ENCODE results near the gene IFNL2. TPM values are rescaled to one million over a fixed set of nuclear protein-coding genes. Genes with fewer than 3 reads are reported as not detected.
"Not testable (repeated sequence)": the region's sequence is repeated elsewhere in the genome, so short reads cannot be mapped to it uniquely, and the experiment has no call there.

Gene IFNL2
- total RNA-seq, 1 donor from 2014 or later, result not detected

DNA sequence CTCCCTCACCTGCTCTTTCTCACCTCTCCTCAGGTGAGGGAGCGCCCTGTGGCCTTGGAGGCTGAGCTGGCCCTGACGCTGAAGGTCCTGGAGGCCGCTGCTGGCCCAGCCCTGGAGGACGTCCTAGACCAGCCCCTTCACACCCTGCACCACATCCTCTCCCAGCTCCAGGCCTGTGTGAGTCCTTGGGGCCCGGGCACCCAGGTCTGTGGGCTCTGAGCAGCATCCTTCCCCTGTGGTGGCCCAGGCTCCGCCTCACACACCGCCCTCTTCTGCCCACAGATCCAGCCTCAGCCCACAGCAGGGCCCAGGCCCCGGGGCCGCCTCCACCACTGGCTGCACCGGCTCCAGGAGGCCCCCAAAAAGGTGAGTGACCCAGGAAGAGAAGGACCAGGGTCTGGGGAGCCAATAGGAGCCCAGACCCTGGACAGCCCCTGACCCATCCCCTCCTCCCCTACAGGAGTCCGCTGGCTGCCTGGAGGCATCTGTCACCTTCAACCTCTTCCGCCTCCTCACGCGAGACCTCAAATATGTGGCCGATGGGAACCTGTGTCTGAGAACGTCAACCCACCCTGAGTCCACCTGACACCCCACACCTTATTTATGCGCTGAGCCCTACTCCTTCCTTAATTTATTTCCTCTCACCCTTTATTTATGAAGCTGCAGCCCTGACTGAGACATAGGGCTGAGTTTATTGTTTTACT, 29.9 kb downstream of the IFNL2 start:
- DNase-seq, result no peak

DNA sequence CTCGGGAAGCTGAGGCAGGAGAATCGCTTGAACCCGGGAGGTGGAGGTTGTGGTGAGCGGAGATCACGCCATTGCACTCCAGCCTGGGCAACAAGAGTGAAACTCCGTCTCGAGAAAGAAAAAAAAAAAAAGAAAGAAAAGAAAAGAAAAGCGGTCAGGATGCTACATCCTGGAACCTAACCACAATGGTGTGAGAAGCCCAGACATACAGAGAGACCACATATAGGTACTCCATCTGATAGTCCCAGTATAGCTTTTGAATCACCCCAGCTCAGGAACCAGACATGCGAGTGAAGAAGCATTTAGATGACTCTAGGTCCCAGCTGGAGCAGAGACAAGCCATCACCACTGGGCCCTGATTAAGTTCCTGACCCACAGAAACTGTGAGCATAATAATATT, 31.2 kb downstream of the IFNL2 start:
- DNase-seq, result no peak

DNA sequence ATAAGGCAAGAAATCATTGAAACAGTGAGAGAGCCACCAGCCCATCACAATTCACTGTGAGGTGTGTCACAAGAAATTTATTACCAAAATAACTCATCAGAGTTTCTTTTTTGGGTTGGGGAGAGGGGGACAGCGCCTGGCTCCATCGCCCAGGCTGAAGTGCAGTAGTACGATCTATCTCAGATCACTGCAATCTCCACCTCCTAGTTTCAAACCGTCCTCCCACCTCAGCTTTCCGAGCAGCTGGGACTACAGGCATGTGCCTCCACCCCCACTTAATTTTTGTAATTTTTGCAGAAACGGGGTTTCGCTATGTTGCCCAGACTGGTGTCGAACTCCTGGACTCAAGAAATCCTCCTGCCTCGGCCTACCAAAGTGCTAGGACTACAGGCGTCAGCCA, 31.6 kb downstream of the IFNL2 start:
- DNase-seq, result no peak

DNA sequence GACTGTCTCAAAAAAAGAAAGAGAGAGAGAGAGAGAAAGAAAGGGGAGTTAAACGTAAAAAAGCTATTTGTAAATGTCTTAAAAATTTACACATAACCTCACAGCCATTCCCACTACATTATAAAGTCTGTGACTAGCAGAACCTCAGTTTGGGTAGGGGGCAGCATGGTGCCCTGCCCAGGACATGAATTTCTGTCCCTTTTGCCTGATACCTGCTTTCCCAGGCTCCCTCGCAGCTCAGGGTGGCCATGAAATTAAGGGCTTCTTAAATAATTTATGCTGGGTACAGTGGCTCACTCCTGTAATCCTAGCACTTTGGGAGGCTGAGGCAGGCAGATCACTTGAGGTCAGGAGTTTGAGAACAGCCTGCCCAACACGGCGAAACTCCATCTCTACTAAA, 32.8 kb downstream of the IFNL2 start:
- no peak for DNase-seq

DNA sequence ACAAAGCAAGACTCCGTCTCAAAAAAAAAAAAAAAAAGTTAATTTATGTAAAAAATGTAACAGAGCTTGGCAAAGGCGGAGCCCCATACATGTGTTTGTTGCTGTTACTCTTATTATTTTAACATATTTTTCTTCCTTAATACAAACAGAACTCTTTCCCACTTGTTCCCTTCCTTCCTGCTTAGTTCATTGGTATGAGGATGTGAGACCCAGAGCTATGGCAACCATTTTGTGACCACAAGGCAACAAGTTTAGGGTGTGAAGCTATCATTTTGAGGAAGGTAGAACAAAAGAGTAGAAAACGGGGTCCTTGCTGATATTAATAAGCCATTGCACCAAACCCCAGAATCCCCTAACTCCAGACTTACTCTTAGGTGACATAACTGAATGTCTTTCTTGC, 33.4 kb downstream of the IFNL2 start:
- DNase-seq, result no peak

DNA sequence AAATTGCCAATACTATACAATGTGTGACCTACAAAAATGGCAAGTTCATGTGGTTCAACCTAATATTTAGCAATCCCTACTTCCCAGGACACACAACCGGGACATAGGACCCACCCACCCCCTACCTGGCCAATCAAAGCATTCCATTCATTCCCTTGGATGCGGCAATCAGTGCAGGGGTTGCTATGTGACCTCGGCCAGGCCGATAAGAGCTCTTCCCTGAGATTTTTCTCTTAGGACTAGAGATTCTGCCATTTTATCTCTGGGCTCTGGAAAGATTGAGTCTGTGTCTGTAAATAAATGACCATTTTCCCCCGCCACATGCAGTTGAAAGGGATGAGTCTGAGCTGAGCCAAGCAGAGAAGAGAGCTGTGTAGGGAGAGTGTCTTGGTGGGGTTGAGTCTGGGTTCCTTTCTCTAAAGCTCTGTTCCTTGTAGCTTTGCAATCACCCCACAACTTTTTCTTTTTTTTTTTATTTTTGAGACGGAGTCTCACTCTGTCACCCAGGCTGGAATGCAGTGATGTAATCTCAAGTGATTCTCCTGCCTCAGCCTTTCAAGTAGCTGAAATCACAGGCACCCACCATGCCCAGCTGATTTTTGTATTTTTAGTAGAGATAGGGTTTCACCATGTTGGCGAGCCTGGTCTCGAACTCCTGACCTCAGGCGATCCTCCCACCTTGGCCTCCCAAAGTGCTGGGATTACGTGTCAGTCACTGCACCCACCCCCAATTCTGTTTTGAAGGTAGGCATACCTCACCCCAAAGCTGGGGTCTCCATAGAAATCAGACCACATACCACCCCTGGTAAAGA, 35.4 kb downstream of the IFNL2 start:
- no peak for DNase-seq

DNA sequence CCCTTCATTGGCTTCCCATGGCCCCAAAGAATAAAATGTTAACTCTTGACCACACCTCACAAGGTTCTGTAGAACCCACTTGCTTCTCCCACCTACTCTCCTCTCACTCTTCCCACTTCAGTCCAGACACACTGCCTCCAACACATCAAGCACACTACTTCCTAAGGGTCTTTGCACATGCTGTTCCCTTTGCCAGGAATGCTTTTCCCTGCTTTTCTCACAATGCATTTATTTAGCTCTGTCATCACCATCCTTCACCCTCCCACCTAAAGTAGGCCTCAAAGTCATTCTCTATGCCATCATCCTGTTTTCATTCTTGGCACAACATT, 36.0 kb downstream of the IFNL2 start:
- DNase-seq, result no peak

DNA sequence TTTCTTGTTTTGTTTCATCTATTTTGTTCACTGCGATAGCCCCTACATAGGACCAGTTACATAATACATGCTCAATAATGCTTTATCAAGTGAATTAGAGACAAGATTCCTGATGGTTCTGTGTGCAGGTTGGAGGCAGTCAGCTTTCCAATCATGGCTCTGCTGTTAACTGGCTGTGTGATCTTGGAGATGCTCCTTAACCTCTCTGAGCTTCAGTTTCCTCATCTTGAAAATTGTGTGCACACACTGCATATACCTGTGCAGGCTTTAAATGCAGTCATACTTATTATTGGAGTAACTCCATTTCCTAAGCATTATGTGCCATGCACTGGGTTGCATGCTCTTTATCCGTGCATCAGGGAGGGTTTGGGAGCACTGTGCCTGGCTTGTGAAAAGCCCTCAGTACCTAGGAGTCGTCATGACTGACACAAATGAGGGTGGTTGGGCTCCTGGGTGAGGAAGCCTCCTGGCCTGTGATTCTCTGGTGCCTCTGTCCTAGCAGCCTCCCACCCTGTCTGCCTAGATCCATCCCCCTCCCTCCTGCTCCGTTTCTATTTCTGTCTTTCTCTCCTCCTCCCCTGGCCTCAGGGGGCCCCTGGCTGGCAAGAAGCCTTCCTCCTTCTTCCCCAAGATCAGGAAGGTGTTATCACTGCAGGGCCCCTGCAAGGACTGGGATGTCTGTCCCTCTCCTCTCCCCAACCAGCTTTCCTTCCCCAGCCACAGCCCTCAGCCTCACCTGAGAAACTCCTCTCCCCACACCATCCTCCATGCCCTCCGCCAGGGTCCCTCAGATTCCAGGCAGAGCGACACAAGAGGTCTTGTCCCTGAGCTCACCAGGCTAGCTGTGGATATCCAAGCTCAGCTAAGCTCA, 36.7 kb downstream of the IFNL2 start:
- DNase-seq, result no peak

DNA sequence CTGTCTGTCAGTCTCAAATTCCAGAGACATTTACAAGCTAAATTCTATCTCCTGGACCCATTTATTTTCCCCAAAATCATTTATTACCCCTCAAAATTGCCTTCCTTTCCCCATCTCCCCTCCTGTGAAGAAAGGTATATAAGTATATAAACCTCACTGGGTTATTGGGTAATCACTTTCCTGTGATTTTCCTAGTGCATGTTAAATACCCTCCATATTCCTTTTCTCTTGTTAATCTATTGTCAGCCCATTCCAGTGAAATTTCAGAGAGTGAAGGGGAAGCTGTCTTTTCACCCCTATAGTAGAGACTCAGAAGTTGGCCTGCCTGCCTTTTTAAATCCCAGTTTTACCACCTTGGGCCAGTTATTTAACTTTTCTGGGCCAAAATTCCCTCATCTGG, 37.9 kb downstream of the IFNL2 start:
- DNase-seq, result no peak

DNA sequence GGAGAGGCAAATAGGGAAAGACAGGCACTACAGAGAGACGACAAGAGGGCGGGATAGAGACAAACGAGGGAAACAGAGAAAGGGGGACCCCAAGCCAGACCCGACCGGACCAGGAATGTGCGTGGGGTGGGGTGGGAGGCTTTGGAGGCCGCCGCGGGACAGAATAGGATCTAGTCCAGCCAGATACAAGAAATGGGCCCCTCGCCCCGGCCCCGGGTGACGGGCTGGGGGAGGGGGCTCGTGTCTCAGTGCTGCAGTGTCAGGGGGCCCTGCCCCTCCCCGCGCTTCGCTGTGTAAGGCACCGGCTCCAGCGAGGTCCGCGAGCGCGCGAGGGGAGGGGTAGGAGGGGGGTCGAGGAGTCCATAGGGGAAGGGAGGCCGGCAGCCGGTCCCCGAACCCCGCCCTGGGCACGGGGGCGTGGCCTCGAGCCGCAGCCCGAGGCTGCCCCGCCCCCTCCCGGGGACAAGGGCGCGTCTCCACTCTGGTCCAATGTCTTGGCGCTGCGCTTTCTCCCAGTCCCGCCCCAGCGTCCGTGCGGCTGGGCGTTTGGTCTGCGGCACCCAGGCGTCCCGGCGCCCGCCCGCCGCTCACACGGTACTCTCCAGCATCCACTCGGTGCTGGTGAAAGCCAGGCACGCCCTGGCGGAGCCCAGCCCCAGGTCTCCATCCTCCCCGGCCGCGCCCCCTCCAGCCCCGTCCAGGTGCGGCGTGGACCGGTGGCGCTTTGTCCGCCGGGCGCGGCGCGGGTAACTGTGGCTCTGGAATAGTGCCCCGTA, 39.0 kb downstream of the IFNL2 start:
- DNase-seq, result peak; percentile 59

DNA sequence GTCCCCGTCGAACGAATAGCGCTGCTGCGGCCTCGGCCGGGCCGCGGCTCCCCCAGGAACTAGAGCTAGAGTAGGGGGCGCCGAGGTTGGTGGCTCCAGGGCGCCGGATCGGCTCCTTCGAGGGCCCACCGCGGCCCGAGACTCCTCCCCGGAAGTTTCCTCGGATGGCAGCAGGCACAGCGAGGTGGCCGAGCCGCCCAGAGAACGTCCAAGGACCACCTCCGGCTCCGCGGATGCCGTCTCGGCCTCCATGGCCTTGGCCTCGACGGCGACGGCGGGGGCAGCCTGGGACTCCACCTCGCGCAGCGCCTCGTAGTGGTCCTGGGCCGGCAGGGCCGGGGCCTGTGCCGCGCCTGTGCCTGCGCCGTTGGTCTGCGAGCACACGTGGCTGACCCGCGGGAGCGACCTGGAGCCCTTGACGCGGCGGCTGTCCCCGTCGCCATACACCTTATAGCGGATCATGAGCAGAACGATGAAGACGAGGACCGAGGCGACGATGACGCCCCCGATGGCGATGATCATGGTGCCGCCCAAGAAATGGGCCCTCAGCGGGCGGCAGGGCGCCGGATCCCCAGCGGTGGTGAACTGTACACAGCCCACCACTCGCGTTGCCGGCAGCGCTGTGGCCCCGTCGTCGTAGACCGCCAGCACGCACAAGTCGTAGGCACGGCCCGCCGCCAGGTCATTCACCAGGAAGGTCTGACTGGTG, 39.8 kb downstream of the IFNL2 start:
- DNase-seq, result no peak

DNA sequence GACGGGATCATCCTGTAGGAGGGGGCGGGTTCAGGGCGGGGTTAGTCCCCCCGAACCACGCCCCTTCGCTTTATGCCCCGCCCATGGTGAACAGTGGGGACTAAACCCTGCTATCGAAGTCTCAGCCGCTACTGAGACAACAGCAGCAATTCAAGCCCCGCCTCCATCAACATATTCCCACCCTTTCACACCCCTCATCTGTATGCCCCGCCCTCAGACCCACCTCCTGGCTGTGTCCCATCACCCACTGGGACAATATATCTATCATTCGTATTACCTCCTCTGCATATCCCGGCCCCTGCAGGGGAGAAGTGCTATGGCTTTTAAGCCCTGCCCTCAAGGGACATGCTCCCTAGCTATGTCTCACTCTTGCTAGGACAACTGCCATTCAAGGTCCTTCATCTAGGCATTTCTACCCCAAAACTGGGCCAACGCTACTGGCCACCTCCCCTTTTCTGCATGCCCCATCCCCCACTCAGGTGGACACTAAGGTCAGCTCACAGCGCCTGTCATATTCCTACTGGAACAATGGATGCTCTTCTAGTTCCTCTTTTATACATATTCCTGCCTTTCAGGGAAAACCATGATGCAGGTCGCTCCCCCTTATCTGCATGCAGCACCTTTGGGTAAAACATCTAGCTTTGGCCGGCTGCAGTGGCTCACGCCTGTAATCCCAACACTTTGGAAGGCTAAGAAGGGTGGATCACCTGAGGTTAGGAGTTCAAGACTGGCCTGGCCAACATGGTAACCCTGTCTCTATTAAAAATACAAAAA, 40.5 kb downstream of the IFNL2 start:
- DNase-seq, result peak; percentile 21

DNA sequence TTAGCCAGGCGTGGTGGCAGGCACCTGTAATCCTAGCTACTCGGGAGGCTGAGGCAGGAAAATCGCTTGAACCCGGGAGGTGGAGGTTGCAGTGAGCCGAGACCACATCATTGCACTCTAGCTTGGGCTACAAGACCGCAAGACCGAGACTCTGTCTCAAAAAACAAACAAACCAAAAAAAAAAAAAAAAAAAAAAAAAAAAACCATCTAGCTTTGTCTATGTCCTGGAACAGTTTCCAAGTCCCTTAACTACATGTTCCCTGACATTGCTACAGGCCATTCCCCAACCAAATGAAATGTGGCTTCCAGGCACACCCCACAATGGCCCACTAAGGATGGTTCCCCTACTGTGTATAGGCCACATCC, 41.1 kb downstream of the IFNL2 start:
- DNase-seq, result not testable (repeated sequence)

DNA sequence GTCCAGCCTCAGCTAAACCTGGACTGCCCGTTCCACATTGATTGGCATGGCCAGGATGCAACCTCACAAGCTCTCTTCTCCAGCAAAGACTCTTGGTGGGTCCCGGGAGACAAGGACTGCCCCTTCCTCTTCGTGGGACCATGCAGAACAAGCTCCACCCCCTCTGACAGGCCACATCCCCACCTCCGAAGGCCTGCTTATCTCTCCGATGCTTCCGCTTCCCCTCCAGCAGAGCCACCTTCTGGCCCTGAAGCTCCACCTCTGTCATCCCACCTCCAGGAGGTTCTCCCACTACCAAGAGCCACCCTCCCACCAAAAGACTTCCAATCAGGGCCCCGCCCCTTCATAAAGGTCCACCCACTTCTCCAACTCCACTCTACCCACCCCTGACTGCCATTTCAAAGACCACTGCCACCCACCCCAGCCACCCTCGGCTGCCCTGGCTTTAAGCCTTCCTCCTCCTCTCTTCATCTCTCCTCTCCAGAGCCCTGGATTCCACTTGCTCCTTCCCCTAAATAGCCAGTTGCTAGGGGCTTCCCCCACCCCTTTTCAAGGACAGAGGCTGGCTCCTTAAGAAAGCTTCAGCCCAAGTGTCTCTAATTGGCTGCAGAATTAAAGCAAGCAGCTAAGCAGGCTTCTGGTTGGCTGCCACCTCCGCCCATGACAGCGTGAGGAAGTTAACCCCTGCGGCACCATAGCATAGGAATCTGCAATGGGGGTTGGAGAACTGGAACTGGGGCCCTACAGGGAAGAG, 42.5 kb downstream of the IFNL2 start:
- peak; percentile 43 for DNase-seq

DNA sequence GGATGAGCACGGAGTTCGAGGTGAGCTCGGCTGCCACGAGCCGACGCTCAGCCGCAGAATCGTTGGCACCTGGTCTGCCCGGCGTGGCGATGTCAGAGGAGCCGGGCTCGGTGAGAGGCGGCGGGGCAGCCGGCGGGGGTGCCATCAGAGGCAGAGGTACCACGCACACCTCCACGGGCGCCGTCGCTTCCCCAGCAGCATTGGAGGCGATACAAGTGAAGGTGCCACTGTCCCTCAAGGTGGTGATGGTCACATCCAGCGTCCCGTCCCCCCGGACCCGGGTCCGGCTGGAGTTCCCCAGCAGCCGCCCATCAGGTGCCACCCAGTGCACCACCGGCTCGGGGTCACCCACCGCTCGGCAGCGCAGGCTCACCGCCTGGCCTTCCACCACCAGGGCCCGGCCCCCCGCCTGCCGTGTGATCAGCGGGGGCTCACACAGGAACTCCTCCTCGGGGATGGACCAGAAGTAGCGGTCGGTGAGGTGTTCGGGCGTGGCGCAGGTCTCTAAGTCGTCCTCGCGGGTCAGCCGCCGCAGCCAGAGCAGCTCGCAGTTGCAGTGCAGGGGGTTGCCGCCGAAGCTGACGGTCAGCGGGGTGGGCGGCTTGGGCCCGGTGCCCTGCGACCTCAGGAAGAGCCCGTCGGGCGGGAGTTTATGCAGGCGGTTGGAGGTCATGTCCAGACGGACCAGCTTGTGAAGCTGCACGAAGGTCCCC, 46.0 kb downstream of the IFNL2 start:
- no peak for DNase-seq

DNA sequence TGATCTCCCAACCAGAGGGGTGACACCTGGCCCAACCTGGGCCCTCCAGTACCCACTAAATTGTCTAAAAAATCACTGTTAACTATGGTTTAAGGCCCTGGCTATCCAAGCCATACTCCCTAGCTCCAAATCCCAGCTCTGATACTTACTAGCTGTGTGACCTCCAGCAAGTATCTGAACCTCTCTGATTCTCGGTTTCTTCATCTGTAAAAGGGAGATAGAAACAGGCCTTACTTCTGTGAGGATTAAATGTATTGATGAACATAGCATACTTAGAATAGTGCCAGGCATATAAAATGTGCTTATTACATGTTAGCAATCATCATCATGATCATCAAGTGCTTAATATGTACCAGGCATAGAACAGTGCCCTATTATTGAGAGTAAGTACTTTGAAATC, 47.7 kb downstream of the IFNL2 start:
- DNase-seq, result no peak

DNA sequence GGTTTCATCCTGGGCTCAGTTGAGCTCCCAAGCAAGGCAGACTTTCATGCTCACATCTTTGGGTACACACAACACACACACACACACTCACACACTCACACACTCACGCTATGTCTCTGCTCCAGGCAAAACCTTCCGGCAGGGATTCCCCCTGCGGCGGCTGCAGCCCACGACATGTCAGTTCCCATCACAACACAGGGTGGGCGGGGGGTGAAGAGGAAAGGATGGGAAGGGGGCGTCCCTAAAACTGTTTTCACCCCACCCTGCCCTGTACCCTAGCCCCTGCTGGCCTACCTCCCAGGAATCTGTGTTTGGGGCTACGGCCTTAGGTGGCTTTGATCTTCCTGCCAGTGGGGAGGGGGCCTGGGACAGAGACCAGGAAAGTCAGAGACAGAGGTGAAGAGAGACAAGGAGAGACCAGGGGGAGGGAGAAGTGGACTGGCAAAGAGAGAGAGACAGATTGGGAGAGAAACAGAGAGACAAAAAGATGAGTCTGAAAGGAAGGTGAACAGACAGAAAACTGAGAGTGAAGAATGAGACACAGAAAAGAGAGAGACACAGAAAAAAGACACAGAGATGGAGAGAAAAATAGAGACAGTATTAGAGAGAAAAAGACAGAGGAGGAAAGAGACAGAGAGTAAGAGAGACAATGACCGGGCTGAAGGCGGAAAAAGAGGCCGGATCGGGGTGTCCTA, 48.6 kb downstream of the IFNL2 start:
- no peak for DNase-seq

DNA sequence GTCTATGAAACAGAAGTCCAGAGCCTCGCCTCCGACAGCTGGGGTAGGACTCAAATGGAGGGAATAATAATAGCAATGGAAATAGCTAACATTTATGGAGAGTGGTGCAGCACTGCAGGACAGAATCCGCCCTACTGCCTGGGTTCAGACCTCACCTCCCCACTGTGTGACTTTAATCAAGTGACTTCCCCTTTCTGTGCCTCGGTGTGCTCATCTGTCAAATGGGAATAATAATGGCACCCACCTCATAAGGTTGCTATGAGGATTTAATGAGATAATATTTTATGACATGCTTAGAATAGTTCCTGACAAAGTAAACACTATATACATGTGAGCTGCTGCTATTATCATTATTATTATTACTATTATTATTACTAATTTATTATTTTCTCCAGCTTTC, 49.3 kb downstream of the IFNL2 start:
- DNase-seq, result no peak

DNA sequence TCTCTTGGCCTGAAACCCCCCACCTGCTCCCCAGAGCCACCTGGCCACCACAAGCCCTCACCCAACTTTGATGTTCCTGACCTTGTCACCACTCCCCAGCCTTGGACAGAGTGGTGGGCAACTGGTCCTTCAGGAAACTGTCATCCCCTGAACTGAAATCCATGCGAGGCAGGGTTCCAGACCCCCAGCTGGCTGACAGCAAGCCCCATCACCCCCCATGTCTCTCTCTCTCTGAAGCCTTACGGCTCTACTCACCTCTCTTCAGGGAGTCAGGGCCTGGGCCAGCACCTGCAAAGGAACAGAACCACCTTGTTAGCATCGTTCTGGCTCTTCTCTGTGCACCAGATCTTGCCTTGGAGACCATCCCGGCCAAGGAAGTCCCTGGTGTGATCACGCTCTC, 49.9 kb downstream of the IFNL2 start:
- DNase-seq, result no peak
